Esophagus mucosa (tissue), 1 donor: ENCODE measurements around the gene GBX1. TPM values are rescaled to one million over a fixed set of nuclear protein-coding genes. Genes with fewer than 3 reads are reported as not detected.

Experiments used
- ATAC-seq: fragments of 200-7000 bp; cut with Tn5 transposase; one replicate; pipeline ENCODE4 v1.9.1; 2020
- total RNA-seq: library from RNA; stranded (reverse); gene quantifications from one replicate; pipeline ENCODE4 v1.2.4, GENCODE V29; 2023
- donor health status: DM: yes; HTN: yes; CAD: no.

GBX1 gene
- total RNA-seq, 1 donor from 2014 or later, result not detected

GRCh38 chr7:151110941-151111645, 56.4 kb downstream of the GBX1 start:
- ATAC-seq, result peak; percentile 36

- no peak for ATAC-seq
These were observed 57.1 kb downstream of the GBX1 start for GRCh38 chr7:151110236-151110940.

GRCh38 chr7:151109094-151110048, 58.1 kb downstream of the GBX1 start:
- no peak for ATAC-seq

- ATAC-seq, result no peak
These were observed 59.6 kb downstream of the GBX1 start for GRCh38 chr7:151107882-151108281.

- ATAC-seq, result peak; percentile 55
These were observed 62.9 kb downstream of the GBX1 start for GRCh38 chr7:151104411-151105235.

GRCh38 chr7:151103973-151104372, 63.5 kb downstream of the GBX1 start:
- no peak for ATAC-seq

GRCh38 chr7:151102991-151103390, 64.5 kb downstream of the GBX1 start:
- no peak for ATAC-seq

GRCh38 chr7:151101621-151102396, 65.7 kb downstream of the GBX1 start:
- no peak for ATAC-seq

GRCh38 chr7:151100921-151101320, 66.6 kb downstream of the GBX1 start:
- ATAC-seq, result no peak

- no peak for ATAC-seq
These were observed 67.8 kb downstream of the GBX1 start for GRCh38 chr7:151099486-151100211.

Other genes with a start within 250 kb of the GBX1 start
- 0.20 TPM for gene KCNH2, start 189.4 kb downstream of the GBX1 start, total RNA-seq
- gene NOS3, start 176.7 kb downstream of the GBX1 start, total RNA-seq, result 3.1 TPM
- gene ATG9B, start 143.2 kb downstream of the GBX1 start, total RNA-seq, result 16.7 TPM
- gene ABCB8, start 139.2 kb downstream of the GBX1 start, total RNA-seq, result 25.1 TPM
- 0.52 TPM for gene ASIC3, start 119.2 kb downstream of the GBX1 start, total RNA-seq
- gene CDK5, start 109.8 kb downstream of the GBX1 start, total RNA-seq, result 11.4 TPM
- 35.9 TPM for gene SLC4A2, start 108.1 kb downstream of the GBX1 start, total RNA-seq
- 55.5 TPM for gene FASTK, start 86.9 kb downstream of the GBX1 start, total RNA-seq
- 23.2 TPM for gene TMUB1, start 84.2 kb downstream of the GBX1 start, total RNA-seq
- 76.1 TPM for gene AGAP3, start 81.2 kb downstream of the GBX1 start, total RNA-seq
- not detected for gene ASB10, start 19.6 kb upstream of the GBX1 start, total RNA-seq
- gene H2BK1, start 42.8 kb upstream of the GBX1 start, total RNA-seq, result not detected
- gene ABCF2, start 59.5 kb upstream of the GBX1 start, total RNA-seq, result 25.7 TPM
- gene CHPF2, start 64.8 kb upstream of the GBX1 start, total RNA-seq, result 10.9 TPM
- gene SMARCD3, start 81.0 kb upstream of the GBX1 start, total RNA-seq, result 6.7 TPM
- gene NUB1, start 174.1 kb upstream of the GBX1 start, total RNA-seq, result 19.8 TPM
- gene WDR86, start 242.3 kb upstream of the GBX1 start, total RNA-seq, result 0.48 TPM